WTC11 (cell line): Measurements from ENCODE around the gene CMKLR1.

Experiments used
- CTCF ChIP-seq: fragments of 200-600 bp; IDR thresholded peaks from 2 replicates; pipeline ENCODE4 v1.8.0; 2022; ENCODE audit warnings: antibody characterized with exemption
- E2F4 ChIP-seq: sonication (generic); formaldehyde crosslinking; IDR thresholded peaks from 2 replicates; pipeline ENCODE4 v1.8.1; 2022; ENCODE audit warnings: low read depth, mild to moderate bottlenecking, moderate library complexity, missing genetic modification reagents, borderline replicate concordance
- FOXP1 ChIP-seq: sonication (generic); formaldehyde crosslinking; IDR thresholded peaks from 2 replicates; pipeline ENCODE4 v1.8.0; 2022; ENCODE audit warnings: missing genetic modification reagents, mild to moderate bottlenecking, moderate library complexity, borderline replicate concordance
- MLX ChIP-seq: sonication (generic); formaldehyde crosslinking; IDR thresholded peaks from 2 replicates; pipeline ENCODE4 v1.8.1; 2023; ENCODE audit warnings: mild to moderate bottlenecking, missing genetic modification reagents, moderate library complexity
- NR1H2 ChIP-seq: sonication (generic); formaldehyde crosslinking; IDR thresholded peaks from 2 replicates; pipeline ENCODE4 v1.9.0; 2021; ENCODE audit warnings: mild to moderate bottlenecking, moderate library complexity, missing genetic modification reagents
- PRDM15 ChIP-seq: sonication (generic); formaldehyde crosslinking; IDR thresholded peaks from 2 replicates; pipeline ENCODE4 v1.8.0; 2022; ENCODE audit warnings: missing genetic modification reagents
- USF1 ChIP-seq: sonication (generic); formaldehyde crosslinking; IDR thresholded peaks from 2 replicates; pipeline ENCODE4 v1.8.0; 2022; ENCODE audit warnings: mild to moderate bottlenecking, missing genetic modification reagents
- USF2 ChIP-seq: sonication (generic); formaldehyde crosslinking; IDR thresholded peaks from 2 replicates; pipeline ENCODE4 v1.8.1; 2023; ENCODE audit warnings: mild to moderate bottlenecking, missing genetic modification reagents, moderate library complexity
- ZNF232 ChIP-seq: sonication (generic); formaldehyde crosslinking; IDR thresholded peaks from 2 replicates; pipeline ENCODE4 v1.8.0; 2022; ENCODE audit warnings: mild to moderate bottlenecking, missing genetic modification reagents

GRCh38 chr12:108305991-108306501 is 33.1 kb downstream of the CMKLR1 start:
- TF ChIP-seq CTCF (no peak), E2F4 (CRISPR knock-in tag) (no peak), USF2 (CRISPR knock-in tag) (no peak), PRDM15 (CRISPR knock-in tag) (no peak), ZNF232 (CRISPR knock-in tag) (no peak), USF1 (CRISPR knock-in tag) (no peak), FOXP1 (no peak), NR1H2 (no peak), MLX (CRISPR knock-in tag) (no peak)
